Stimulated activated CD4-positive, alpha-beta T cell treated with anti-CD3 and anti-CD28 coated beads, TNF-alpha, amount 100 ng/mL, for 4 hours (primary cell): ENCODE results near the gene GTPBP2.
A peak's percentile ranks its signal among the peaks of the same experiment; 100 is the strongest.
"Not testable (repeated sequence)": the region's sequence is repeated elsewhere in the genome, so short reads cannot be mapped to it uniquely, and the experiment has no call there.

Source experiments
- DNase-seq, 3 experiments: peaks; one replicate each; pipeline ENCODE4 v3.0.0-alpha.2; 2020; ENCODE audit warnings: low read depth in 3 of 3

GTPBP2 gene

DNA sequence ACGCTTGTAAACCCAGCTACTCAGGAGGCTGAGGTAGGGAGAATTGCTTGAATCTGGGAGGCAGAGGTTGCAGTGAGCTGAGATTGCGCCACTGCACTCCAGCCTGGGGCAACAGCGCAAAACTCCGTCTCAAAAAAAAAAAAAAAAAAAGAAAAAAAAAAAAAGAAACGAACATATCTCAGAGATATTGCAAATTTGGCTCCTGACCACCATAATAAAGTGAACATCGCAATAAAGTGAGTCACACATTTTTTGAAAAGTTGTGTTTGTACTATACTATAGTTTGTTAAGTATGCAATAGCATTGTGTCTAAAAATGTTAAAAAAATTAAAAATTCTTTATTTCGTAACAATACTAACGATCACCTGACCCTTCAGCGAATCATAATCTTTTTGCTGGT is 29.1 kb upstream of the GTPBP2 start:
- no peak for DNase-seq

DNA sequence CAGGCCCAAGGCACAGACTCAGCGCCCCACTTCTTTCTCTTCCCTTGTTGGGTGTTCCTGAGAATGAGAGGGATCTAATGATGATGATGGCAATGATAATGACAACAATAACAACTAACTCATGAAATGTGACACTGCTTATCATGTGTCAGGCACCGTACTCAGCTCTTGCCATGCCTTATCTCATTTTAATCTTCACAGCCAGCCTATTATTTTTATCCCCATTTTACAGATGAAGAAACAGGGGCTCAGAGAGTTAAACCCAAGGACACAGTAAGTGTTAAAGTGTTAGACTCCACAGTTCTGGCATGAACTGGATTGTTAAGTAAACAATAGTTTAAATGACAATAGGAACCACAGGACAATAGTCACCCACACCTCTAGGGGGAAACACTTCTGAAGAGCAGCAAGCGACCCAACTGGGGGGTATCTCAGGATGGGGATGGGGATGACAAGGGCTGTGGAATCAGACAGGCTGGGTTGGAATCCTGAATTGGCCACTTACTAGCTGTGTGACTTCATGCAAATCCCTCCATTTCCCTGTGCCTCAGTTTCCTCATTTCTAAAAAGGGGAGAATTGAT is 28.2 kb upstream of the GTPBP2 start:
- DNase-seq: no peak

DNA sequence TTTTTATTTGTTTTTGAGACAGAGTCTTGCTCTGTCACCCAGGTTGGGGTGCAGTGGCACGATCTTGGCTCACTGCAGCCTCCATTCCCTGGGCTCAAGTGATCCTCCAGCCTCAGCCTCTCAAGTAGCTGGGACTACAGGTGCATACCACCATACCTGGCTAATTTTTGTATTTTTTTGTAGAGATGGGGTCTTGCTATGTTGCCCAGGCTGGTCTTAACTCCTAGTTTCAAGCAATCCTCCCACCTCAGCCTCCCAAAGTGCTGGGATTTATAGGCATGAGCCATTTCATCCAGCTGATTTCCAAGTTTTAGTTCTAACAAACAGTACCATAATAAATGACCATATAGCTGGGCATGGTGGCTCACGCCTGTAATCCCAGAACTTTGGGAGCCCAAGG is 23.8 kb upstream of the GTPBP2 start:
- DNase-seq: not testable (repeated sequence)

DNA sequence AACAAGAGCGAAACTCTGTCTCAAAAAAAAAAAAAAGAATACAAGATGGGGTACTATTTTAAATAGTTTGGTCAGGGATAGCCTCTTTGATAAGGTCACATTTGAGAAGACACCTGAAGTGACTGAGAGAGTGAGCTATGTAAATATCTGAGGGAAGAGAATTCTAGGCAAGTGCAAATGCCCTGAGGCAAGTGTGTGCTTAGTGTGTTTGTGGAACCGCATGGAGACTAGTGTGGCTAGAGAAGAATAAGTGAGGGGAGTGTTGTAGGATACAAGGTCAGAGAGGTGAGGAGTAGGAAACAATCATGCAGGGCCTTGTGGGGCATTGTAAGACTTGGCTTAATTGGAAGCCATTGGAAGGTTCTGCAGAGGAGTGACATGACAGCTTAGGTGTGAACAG is 19.2 kb upstream of the GTPBP2 start:
- DNase-seq: no peak

DNA sequence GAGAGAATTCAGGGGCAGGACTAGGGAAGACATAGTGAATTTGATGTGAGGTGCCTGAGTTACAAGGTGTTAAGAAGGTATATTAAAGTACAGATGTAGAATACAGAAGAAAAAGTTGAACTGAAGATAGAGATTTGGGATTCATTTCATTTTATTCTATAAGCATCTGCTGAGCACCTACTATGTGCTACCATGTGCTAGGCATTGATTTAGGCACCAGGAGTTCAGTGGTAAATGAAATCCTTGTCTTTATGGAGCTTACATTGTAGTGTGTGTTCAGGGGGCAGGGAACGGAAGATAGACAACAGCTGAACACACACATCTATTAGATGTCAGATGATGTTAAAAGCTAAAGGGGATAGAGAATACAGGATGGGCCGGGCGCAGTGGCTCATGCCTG is 18.5 kb upstream of the GTPBP2 start:
- DNase-seq: no peak

DNA sequence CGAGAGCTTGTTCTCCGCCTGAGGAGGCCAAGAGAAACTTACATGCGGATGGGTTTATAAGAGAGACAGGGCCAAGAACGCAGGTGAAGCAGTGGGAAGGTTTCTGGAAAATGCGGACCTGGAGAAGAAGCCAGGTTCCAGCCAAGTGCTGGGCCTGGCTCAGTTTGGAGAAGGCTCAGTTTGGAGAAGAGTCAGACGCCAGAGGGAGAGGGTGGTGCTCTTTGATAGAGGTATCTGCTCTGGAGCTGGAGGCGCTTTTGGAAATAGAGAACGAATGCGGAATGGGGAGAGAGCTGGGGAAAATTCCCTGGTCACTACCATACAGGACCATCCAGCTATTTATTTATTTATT is 16.5 kb upstream of the GTPBP2 start:
- no peak for DNase-seq

DNA sequence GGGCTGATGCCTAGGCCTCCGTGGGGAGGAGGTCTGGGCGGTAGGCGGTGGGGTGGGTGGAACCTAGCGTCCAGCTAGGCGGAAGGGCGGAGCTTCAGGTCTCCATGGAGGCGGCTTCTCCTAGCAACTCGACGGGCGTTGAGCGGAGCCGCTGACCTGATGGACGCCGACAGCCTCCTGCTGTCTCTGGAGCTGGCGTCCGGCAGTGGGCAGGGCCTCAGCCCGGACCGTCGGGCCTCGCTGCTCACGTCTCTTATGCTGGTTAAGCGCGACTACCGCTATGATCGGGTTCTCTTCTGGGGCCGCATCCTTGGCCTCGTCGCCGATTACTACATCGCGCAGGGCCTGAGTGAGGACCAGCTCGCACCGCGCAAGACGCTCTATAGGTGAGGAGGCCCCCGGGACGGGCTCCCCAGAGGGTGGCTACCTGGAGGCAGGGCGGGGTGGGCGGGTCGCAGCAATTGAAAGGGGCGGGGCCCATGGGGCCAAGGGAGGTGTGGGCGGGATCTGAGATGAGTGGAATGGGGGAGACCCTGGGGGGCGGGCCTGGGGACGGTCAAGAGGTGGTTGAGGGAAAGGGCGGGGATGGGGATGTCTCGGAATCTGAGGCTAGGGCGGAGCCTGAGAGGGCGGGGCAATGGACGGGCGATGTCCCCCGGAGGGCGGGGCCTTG is 16.0 kb upstream of the GTPBP2 start, which contains the start of gene RSPH9:
RSPH9 (plus strand) TSS at position 97 of the 673 bp plus-strand sequence; CDS start at position 160, 63 bp downstream.
- peak; percentile 34 to 47 (median 44) for DNase-seq

DNA sequence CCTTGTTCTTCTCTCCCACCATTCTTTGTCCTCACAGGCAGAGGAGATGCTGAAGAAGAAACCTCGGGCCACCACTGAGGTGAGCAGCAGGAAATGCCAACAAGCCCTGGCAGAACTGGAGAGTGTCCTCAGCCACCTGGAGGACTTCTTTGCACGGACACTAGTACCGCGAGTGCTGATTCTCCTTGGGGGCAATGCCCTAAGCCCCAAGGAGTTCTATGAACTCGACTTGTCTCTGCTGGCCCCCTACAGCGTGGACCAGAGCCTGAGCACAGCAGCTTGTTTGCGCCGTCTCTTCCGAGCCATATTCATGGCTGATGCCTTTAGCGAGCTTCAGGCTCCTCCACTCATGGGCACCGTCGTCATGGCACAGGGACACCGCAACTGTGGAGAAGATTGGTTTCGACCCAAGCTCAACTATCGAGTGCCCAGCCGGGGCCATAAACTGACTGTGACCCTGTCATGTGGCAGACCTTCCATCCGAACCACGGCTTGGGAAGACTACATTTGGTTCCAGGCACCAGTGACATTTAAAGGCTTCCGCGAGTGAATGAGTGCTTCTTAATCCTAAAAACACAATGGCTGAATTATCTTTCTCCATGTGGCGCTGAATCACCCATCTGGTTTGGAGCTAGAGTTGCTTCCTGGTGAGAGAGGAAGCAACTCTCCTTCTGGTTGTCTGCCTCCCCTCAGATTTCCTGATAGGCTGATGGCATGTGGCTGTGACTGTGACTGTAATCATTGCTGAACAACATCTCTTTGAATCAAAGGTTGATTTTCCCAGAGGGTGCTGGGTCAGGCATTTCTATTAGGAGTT is 11.1 kb upstream of the GTPBP2 start:
- DNase-seq: no peak

DNA sequence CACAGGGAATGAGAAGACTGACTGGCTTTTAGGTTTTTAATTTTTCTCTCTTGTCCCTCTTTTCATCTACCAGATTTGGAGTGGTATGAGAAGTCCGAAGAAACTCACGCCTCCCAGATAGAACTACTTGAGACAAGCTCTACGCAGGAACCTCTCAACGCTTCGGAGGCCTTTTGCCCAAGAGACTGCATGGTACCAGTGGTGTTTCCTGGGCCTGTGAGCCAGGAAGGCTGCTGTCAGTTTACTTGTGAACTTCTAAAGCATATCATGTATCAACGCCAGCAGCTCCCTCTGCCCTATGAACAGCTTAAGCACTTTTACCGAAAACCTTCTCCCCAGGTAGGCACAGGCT is 7.2 kb upstream of the GTPBP2 start:
- DNase-seq: no peak

DNA sequence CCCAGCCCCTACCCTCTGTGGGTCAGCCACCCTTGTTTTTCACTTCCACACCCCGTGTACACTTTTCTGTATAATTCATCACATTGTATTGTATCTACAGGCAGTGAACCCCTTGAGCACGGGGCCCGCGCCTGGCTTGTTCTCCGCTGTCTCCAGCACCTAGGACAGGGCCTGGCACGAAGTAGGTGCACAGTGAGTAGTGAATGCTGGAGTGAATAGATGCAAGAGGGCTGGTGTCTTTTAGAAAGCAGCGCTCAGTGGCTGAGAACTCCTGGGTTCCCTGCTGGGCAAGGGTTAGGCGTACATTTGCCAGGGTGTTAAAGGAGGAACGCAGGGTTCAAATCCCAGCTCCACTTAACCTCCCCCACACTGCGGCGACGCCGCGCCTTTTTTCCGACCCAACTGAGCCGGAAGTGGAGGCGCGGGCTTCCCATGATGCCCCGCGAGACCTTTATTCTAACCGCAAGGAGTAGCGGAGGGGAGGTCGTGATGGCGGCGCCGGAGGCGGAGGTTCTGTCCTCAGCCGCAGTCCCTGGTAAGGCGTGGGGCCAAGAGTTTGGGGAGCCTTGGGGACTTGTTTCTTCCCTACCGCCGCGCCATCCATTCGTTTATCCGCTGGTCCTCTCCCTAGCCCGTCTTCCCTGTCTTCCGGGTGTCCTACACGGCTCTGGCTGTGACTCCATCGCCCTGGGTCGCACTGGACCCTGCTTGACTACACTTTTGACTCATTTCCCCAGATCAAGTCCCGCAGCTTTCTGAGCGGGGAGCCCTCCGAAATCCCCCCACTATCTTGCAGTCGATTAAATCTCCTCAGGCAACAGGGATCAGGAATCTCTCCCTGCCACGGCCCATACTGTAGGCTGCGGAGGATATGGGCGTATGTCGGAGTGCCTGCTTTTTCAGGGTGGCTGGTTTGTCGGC is 6.6 kb upstream of the GTPBP2 start, which contains the start of gene MAD2L1BP:
MAD2L1BP (plus strand) TSS at position 454 of the 921 bp plus-strand sequence; CDS start at position 490, 36 bp downstream.
- peak; percentile 70 to 79 (median 76) for DNase-seq

DNA sequence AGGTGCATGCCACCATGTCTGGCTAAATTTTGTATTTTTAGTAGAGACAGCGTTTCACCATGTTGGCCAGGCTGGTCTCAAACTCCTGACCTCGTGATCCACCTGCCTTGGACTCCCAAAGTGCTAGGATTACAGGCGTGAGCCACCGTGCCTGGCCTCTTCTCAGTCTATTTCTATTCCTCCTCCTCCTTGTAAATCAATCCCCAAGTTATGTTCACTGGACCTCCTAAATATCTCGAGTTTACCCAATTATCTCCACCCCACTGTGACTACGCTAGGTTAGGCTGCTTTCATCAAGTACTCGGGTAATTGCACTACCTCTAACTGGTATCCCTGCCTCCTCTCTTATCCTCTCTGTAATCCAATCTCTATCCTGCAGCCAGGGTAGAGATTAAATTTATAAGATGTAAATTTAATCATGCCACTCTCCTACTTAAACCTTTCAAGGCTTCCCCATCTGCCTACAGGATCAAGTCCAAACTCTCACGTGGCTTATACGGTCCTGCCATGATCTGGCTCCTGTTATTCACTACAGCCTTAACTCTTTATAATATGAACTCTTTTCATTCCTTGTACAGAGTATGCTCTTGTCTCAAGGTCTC is 5.7 kb upstream of the GTPBP2 start:
- DNase-seq: no peak

DNA sequence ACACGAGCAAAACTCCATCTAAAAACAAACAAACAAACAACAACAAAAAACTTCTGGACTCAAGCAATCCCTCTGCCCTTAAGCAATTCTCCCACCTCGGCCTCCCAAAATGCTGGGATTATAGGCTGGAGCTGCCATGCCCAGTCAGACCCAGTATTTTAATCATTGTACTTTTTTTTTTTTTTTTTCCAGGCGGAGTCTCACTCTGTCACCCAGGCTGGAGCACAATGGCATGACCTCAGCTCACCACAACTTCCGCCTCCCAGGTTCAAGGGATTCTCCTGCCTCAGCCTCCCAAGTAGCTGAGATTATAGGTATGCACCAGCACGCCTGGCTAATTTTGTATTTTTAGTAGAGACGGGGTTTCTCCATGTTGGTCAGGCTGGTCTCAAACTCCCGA is 3.9 kb upstream of the GTPBP2 start:
- DNase-seq: not testable (repeated sequence)

DNA sequence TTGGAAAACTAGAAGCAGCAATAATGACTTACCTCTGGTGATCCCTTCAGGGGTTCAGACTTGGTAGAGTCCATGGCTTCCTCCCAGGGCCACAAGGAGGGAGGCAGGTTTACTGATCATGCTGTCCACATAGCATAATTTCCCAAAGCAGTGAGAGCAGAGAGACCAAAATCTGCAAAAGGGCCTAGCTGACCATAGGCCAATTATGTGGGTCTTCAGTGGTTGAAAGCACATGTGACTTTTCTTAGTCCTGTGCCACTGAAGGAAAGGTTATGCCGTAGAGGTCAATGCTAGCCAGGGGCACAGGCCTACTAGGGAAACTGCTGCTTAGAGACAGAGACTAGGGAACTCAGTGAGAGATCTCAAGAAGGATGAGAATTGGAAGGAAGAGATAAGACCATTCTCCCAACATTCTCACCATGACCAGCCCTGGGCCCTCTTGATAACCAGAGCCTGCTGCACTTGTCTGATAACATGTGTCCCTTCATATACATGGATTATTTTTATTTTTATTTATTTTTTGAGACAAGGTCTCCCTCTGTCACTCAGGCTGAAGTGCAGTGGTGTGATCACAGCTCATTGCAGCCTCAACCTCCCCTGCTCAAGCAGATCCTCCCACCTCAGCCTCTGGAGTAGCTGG is 2.0 kb upstream of the GTPBP2 start:
- no peak for DNase-seq

DNA sequence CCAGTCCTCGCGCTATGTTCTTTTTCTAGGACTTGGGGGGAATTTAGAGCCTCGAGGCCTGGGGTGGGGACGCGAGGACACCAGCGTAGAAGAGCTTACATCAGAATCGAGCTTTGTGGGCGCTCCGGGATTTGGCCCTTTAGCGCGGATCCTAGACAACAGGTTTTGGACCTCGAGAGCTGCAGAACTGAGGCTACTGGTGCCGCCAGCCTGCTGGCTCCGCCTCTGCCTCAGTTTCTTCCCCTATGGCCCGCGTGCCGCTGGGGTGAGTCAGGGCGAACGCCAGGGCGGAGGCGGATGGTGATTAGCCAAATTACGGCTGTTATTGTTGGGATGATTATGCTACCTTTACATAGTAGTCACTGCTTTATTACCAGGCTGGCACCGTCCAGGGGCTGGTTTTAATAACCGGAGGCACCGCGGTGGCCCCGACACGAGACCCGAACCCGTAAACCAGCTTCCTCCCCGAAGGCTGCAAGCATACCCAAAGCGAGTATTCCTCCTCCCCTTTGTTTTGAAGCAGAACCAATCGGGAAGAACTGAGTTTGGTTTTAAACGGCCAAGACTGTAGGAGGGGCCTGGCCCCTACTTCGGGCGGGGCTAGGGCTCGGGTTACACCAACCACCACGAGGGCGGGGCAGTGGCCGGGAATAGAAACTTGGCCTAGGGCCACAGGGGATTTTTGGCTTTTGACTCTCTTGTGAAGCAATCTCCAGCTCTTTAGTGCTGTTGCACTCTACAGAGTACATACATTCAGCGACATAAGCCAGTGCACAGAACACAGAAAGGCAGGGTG is 639 bp upstream of the GTPBP2 start:
- DNase-seq: peak; percentile 62 to 74 (median 69)

DNA sequence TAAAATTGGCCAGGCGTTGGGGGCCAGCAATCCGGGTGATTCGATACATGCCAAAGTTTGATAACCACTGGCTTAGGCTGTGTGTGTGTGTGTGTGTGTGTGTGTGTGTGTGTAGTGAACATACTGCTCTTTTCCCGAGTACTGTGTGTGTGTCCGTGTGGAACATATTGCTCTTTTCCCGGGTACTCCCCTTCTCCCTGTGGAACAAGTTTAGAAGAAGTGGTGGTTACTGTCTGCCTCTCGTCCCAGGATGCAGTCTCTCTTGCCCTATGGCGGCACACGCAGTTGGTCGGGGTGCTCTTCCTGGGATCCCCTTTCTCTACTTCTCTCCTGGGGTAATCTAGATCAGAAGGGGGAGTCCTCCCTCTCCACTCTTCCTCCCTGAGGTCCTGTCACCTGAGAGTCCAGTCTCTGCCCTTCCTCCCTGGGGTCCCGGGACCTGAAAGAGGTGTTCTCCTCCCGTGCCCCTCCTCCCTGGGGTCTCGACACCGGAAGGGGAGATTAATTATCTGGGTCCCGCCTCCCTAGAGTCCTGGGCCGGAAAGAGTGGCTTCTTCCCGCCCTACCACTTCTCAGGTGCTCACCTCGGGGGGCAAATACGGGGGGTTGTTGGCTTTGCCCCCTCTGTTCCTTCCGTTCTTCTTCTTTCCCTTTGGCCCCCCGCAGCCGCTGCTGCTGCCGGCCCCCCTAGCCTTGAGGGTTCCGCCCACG is 516 bp downstream of the GTPBP2 start:
- peak in 2 of 3 experiments; percentile 26 to 32 for DNase-seq

DNA sequence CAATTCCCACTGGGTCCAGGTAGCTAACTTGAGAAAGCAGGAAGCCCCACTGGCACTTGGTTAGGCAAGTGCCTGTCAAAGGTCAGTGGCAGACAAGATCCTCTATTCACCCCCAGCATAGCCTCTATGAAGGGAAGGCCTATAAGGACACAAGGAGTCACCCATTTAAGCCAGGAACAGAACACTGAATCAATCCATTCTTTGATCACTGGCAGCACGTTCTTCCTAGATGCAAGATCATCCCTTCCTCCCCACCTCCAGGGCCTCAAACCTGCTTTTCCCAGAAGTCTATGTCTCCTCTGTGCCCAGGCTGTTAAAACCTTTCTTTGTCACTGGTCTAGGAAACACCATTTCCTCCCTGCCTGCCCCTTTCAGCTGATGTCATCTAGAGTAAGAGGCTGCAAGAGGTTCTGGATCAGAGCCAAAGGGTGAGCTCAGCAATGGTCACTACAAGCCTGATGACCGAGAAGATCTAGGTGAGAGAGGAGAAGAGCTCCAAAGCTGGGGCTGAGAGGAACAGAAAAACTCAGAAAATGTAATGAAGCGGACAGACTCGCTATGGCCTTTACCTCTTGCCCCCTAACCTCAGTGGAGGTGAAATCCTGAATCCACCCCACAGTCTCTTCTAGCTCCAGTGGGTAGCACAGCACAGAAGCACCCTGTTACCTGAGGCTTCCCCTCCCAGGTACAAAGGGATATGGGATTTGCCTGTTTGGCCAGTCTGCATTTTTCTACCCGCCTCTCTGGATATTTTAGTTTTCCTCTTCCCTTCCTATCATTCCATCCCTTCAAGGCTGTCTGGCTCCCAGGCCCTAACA is 1.8 kb downstream of the GTPBP2 start:
- no peak for DNase-seq

DNA sequence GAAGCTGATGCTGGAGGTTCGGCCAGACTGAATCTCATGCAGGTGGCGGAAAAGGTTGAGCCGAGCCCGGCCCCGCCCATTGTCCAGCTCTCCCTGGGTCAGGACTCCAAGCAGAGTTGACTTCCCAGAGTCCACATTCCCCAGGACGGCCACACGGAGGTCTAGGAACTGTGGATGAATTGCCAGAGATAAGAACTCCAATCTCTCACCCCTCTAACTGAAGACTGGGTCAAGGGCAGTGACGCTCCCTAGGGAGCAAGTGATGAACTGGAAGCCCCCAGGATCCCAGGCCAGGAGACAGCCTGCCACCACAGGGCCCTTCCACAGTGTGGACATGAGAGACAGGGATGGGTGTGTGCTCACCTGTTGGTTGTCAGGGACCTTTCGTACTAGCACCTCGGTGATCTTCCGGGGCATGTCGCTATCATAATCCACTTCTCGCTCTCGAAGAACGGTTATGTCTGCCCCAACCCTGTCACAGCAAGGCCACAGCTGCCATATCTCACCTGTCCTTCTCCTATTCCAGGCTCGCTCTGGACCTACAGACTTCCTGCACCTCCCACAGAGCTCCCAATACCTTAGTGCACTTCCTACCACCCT is 3.6 kb downstream of the GTPBP2 start:
- no peak for DNase-seq

DNA sequence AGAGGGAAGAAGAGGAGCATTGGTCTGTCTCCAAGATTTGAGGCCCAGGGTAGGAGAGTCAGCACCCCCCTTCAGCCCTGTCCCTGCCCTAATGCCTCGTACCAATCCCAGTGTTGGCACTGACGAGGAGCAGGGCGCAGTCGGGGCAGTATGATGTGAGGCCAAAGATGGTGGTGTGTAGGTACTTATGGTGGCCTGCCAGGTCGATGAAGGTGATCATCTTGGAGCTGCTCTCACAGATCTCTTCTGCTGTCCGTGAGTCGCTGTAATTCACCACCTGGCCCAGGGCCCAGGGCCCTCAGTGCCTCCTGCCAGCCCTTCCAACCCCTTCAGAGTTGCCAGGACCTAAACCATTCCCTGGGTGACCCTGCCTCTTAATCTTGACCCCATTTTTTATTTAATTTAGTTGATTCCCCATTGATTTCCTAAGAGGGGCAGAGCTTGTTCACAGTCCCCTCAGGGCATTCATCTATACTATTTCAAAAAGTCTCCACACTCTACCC is 4.2 kb downstream of the GTPBP2 start:
- no peak for DNase-seq
